Inferior parietal cortex (tissue), 1 donor: Measurements from ENCODE around the gene DES.
"Not testable (repeated sequence)": the region's sequence is repeated elsewhere in the genome, so short reads cannot be mapped to it uniquely, and the experiment has no call there.

ENCODE experiments used
- DNase-seq: peaks from one replicate; pipeline ENCODE4 v3.0.0-alpha.2; 2016; ENCODE audit errors: extremely low spot score

DES gene

GRCh38 chr2:219399716-219400478 is 18.3 kb upstream of the DES start:
- no peak for DNase-seq

- DNase-seq = no peak
Measured at GRCh38 chr2:219400562-219400961, 17.6 kb upstream of the DES start.

- DNase-seq = no peak
Measured at GRCh38 chr2:219401606-219402005, 16.6 kb upstream of the DES start.

- DNase-seq = peak; percentile 80
Measured at GRCh38 chr2:219402665-219403515, 15.3 kb upstream of the DES start.

GRCh38 chr2:219403861-219404260 is 14.3 kb upstream of the DES start:
- DNase-seq = no peak

GRCh38 chr2:219404291-219404910 is 13.8 kb upstream of the DES start:
- DNase-seq = no peak

- no peak for DNase-seq
Measured at GRCh38 chr2:219404954-219405353, 13.2 kb upstream of the DES start.

GRCh38 chr2:219405451-219405850 is 12.7 kb upstream of the DES start:
- no peak for DNase-seq

GRCh38 chr2:219405958-219406860 is 12.0 kb upstream of the DES start:
- no peak for DNase-seq

- no peak for DNase-seq
Measured at GRCh38 chr2:219406861-219407230, 11.3 kb upstream of the DES start.

GRCh38 chr2:219407343-219407742 is 10.8 kb upstream of the DES start:
- DNase-seq = not testable (repeated sequence)

GRCh38 chr2:219408204-219408603 is 10.0 kb upstream of the DES start:
- no peak for DNase-seq

GRCh38 chr2:219408631-219409030 is 9.5 kb upstream of the DES start:
- DNase-seq = no peak

- DNase-seq = no peak
Measured at GRCh38 chr2:219409619-219410018, 8.6 kb upstream of the DES start.

GRCh38 chr2:219410390-219410789 is 7.8 kb upstream of the DES start:
- DNase-seq = no peak

- no peak for DNase-seq
Measured at GRCh38 chr2:219414857-219415256, 3.3 kb upstream of the DES start.

GRCh38 chr2:219415580-219416234 is 2.5 kb upstream of the DES start:
- no peak for DNase-seq

- no peak for DNase-seq
Measured at GRCh38 chr2:219416235-219416602, 2.0 kb upstream of the DES start.

- DNase-seq = no peak
Measured at GRCh38 chr2:219416938-219417337, 1.2 kb upstream of the DES start.

- DNase-seq = no peak
Measured at GRCh38 chr2:219417374-219417773, 803 bp upstream of the DES start.

GRCh38 chr2:219419012-219419324 is 791 bp downstream of the DES start:
- no peak for DNase-seq
